T-helper 17 cell (primary cell): ENCODE data around the gene GLYATL2. TPM values are rescaled to one million over a fixed set of nuclear protein-coding genes. Genes with fewer than 3 reads are reported as not detected.

Experiments
- ATAC-seq: fragments of 150-1000 bp; cut with Tn5 transposase; 2 replicates; pipeline ENCODE4 v1.10.0; 2021; ENCODE audit warnings: mild to moderate bottlenecking, moderate library complexity
- DNase-seq, 3 donors: peaks; one replicate each; pipeline versions ENCODE4 v3.0.0 to v3.0.0-alpha.2; 2020 to 2021
- H3K9me3 ChIP-seq: one replicate; pipeline ENCODE4 v1.7.0; 2013; ENCODE audit warnings: low read length, mild to moderate bottlenecking; ENCODE audit not compliant: control insufficient read depth, poor library complexity, severe bottlenecking
- H3K27ac Mint-ChIP-seq: one replicate; pipeline ENCODE4 v1.8.0; 2022; ENCODE audit warnings: mild to moderate bottlenecking, moderate library complexity, mixed read lengths
- H3K27me3 Mint-ChIP-seq: one replicate; pipeline ENCODE4 v1.8.0; 2022; ENCODE audit warnings: mixed read lengths
- H3K36me3 Mint-ChIP-seq: one replicate; pipeline ENCODE4 v1.8.0; 2022; ENCODE audit warnings: low read depth, mixed read lengths
- H3K4me1 Mint-ChIP-seq: one replicate; pipeline ENCODE4 v1.8.0; 2022; ENCODE audit warnings: mild to moderate bottlenecking, mixed read lengths
- H3K4me3 Mint-ChIP-seq: one replicate; pipeline ENCODE4 v1.8.0; 2022; ENCODE audit warnings: mild to moderate bottlenecking, moderate library complexity, mixed read lengths
- total RNA-seq, 4 donors: library from RNA in 2 of 4; stranded (reverse) in 2 of 4; gene quantifications; one replicate each; pipeline ENCODE4 v1.2.3 and lab custom pipeline; 2022 to 2026

GLYATL2 gene, protein sequence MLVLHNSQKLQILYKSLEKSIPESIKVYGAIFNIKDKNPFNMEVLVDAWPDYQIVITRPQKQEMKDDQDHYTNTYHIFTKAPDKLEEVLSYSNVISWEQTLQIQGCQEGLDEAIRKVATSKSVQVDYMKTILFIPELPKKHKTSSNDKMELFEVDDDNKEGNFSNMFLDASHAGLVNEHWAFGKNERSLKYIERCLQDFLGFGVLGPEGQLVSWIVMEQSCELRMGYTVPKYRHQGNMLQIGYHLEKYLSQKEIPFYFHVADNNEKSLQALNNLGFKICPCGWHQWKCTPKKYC
- not detected for total RNA-seq
- total RNA-seq (lab: John Stamatoyannopoulos, UW): 0 reads per million in 2 donors

DNA sequence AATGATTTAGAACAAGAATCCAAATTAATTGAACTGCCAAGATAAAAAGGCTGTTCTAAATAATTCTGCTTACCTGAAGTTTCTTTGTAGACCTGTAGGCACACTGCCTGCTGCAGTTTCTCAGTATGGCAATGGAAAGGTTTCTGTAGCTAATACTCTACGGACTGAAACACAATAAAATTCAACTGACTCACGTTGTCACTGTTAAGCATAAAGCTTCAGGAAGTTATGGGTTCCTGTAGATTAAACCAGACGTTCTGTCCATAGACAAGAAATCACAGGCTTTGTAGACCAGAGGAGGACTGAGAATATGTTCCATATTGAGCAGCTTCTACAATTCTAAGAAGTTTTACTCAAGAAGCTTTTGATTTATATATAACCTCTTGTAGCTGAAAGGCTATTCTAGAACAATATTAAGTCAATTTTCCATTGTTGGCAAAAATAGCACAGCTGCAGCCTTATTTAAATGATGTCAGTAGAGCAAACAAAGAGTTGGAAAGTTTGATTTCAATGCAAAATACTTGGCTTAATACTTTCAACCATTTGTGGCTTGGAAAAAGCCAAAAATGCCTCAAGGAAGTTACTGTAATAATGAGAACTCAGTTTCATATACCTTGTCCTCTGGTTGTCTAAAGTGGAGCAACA, at the start of gene GLYATL2:
GLYATL2 (minus strand) TSS at position 344 of the 645 bp plus-strand sequence. CDS start 5,092 bp downstream, outside the sequence.
- H3K27ac Mint-ChIP-seq: no peak within 1 kb of the TSS
- no peaks in the 10 kb centered on the region for H3K9me3 ChIP-seq
- no peak within 1 kb of the TSS for H3K4me3 Mint-ChIP-seq
- H3K36me3 Mint-ChIP-seq: peaks cover 4% of the 10 kb centered on the region
- no peak for DNase-seq
- H3K27me3 Mint-ChIP-seq: peaks cover 41% of the 10 kb centered on the region
- ATAC-seq: no peak
- no peaks in the 10 kb centered on the region for H3K4me1 Mint-ChIP-seq

DNA sequence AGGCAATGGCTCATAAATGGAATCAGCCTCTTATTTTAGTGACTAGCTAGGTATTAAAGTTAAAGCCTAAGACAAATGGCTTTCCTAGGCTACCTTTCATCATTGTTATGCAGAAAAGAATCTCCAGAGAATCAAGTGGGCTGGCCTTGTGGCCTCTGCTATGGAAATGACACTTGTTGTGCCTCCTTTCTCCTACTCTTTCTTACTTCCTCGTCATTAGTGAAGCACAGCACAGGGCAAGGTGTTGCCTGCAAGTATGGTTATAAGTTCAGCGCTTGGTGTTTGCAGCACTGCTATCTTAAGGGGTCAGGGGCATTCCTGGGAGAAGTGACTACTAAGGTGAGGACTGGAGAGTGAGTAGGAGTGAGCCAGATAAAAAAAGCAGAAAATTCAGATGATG, 49.4 kb upstream of the GLYATL2 start:
- no peaks in the 10 kb centered on the region for H3K9me3 ChIP-seq
- Mint-ChIP-seq H3K4me3 (no peak overlapping the region), H3K27me3 (peaks cover 54% of the 10 kb centered on the region), H3K4me1 (no peaks in the 10 kb centered on the region), H3K36me3 (peaks cover 3% of the 10 kb centered on the region), H3K27ac (no peak overlapping the region)
- ATAC-seq (no peak), DNase-seq (no peak)

DNA sequence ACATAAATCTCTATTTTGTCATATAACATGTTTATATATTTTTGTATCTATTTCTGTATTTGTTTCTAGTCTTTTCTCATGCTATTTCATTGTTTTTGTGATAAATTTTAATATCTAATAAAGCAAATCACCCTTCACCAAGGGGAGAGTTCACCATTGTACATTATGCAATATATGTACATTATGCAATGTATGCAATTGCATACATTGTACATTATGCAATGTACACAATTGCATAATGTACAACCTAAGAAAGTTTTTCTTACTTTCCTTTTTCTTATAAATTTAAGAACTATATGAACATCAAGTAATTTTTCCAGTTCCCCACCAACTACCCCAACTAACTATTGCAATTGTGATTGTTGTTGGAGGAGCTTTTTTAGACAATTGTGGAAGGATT, 44.1 kb upstream of the GLYATL2 start:
- no peak for DNase-seq
- no peaks in the 10 kb centered on the region for H3K9me3 ChIP-seq
- H3K4me3 Mint-ChIP-seq: no peak overlapping the region
- H3K27me3 Mint-ChIP-seq: peaks cover 38% of the 10 kb centered on the region
- H3K27ac Mint-ChIP-seq: no peak overlapping the region
- H3K36me3 Mint-ChIP-seq: no peaks in the 10 kb centered on the region
- ATAC-seq: no peak
- H3K4me1 Mint-ChIP-seq: no peaks in the 10 kb centered on the region

DNA sequence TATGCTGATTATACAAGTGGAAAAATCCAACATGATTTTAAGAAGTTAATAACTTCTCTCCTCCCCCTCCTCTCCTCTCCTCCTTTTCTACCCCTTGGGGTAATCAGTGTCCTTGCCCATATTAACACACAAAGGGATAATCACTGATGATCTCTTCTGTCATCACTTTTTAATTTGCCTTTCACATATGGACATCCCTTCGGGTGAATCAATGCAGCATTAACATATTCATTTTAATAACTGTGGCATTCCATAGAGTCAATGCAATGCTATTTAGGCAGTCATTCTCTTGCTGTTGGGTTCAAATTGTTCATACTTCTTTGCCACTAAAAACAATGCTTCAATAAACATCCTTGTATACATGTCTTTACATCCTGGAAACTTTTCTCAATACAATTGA, 42.9 kb upstream of the GLYATL2 start:
- Mint-ChIP-seq H3K4me3 (no peak overlapping the region), H3K27me3 (peaks cover 28% of the 10 kb centered on the region), H3K4me1 (no peaks in the 10 kb centered on the region), H3K36me3 (no peaks in the 10 kb centered on the region), H3K27ac (no peak overlapping the region)
- no peak for DNase-seq
- H3K9me3 ChIP-seq: no peaks in the 10 kb centered on the region
- no peak for ATAC-seq

DNA sequence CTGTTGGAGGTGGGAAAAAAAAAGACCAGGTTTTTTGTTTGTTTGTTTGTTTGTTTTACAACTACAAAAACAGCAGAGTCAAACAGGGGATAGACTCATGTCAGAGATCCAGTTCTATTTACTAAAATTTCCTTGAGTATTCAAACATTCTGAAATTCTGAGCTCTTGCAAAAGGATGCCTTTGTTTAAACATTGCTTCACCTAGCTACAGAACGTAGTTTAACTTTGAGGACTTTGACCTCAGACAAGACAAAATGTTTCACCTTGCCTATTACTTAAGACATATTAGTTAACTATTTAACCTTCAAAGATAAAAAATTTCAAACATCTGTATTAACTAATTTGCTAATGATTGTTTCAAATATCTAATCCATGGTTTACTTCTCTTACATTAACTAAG, 36.1 kb upstream of the GLYATL2 start:
- Mint-ChIP-seq H3K4me3 (no peak overlapping the region), H3K27ac (no peak overlapping the region), H3K36me3 (no peaks in the 10 kb centered on the region), H3K4me1 (no peaks in the 10 kb centered on the region), H3K27me3 (peaks cover 24% of the 10 kb centered on the region)
- DNase-seq (no peak), ATAC-seq (no peak)
- H3K9me3 ChIP-seq: no peaks in the 10 kb centered on the region

DNA sequence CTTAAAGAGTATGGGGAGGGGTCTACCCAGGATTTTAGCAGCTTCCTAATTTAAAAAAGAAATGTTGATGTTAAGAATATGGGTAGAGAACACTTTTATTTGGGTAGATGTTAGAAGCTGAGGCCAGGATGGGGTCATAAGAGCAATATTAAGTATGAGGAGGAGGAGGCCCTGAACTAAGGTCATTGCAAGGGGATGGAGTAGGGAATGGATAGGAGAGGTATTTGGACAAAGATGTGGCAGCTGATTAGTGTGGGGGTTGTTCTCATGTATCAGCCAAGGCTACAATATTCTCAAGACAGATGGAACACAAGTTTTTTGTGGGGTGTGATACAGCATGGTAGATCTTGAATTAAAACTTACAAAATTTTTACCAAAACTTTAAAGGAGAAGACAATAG, 35.7 kb upstream of the GLYATL2 start:
- no peaks in the 10 kb centered on the region for H3K9me3 ChIP-seq
- no peaks in the 10 kb centered on the region for H3K4me1 Mint-ChIP-seq

DNA sequence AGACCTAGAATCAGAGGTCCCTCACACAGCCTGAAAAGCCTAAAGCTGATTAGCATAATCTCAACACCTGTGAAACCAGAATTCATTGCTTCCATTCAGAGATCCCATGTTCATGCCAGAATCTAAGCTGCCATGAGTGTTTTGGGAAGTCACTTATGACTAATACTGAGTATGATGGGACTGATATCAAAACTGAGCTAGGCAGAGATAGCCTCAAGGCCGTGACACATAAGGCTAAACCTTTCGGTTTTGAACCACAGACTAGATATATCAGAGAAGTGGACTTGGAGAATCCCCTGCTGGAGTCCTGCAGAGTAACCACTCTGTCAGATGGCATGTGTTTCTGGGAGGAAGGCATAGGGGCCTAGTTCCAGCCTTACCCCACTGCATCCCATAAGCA, 23.1 kb upstream of the GLYATL2 start:
- no peak overlapping the region for H3K27ac Mint-ChIP-seq

More for the DNA sequence above, 35.7 kb upstream of the GLYATL2 start:
- peaks cover 20% of the 10 kb centered on the region for H3K27me3 Mint-ChIP-seq
- no peak overlapping the region for H3K27ac Mint-ChIP-seq
- DNase-seq (no peak), ATAC-seq (no peak)
- H3K4me3 Mint-ChIP-seq: no peak overlapping the region
- no peaks in the 10 kb centered on the region for H3K36me3 Mint-ChIP-seq

DNA sequence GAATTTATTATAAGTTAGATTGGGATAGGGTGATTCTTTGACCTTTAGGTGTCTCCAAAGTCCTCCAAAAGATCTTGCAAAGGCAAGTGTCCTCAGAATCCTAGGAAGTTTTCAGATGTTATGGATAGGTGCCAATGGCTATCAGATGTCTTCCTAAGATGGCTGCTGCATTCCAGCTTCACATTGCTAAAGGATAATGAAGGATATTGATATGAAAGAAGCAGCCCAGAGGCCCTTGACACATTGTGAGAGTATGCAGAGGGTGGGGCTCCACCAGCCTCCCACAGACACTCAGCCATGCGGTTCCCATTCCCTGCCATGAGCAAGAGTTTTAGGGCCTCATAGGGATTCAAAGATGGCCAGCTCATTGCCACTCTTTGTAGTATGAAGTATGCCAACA, 22.3 kb upstream of the GLYATL2 start:
- H3K4me1 Mint-ChIP-seq: no peaks in the 10 kb centered on the region
- H3K27me3 Mint-ChIP-seq: peaks cover 21% of the 10 kb centered on the region
- H3K9me3 ChIP-seq: no peaks in the 10 kb centered on the region
- H3K4me3 Mint-ChIP-seq: no peak overlapping the region
- H3K27ac Mint-ChIP-seq: no peak overlapping the region
- H3K36me3 Mint-ChIP-seq: no peaks in the 10 kb centered on the region
- DNase-seq (no peak), ATAC-seq (no peak)

More for the DNA sequence above, 23.1 kb upstream of the GLYATL2 start:
- ATAC-seq: no peak
- H3K36me3 Mint-ChIP-seq: no peaks in the 10 kb centered on the region
- H3K27me3 Mint-ChIP-seq: peaks cover 21% of the 10 kb centered on the region
- no peaks in the 10 kb centered on the region for H3K9me3 ChIP-seq
- H3K4me1 Mint-ChIP-seq: no peaks in the 10 kb centered on the region
- DNase-seq: no peak
- H3K4me3 Mint-ChIP-seq: no peak overlapping the region

DNA sequence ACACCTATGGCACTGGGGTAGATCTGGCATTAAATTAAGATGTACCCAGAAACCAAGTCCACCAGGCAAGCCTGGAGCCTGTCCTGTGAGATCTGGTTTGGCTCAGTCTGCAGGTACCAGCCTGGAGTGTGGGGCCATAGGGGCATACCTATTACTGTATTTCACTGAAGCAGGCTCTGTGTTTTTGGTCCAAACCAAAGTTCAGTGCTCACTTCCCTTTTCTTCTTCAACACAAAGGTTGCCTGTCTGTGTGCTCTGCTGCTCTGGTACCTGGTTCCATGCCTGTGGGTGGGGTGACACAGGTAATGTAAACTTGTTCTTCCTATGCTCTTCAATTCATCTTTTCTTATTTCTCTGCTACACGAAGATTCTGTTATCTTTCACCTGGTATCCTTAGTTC, 19.8 kb upstream of the GLYATL2 start:
- Mint-ChIP-seq H3K27ac (no peak overlapping the region), H3K36me3 (no peaks in the 10 kb centered on the region), H3K27me3 (peaks cover 21% of the 10 kb centered on the region), H3K4me3 (no peak overlapping the region), H3K4me1 (no peaks in the 10 kb centered on the region)
- DNase-seq (no peak), ATAC-seq (no peak)
- H3K9me3 ChIP-seq: no peaks in the 10 kb centered on the region

DNA sequence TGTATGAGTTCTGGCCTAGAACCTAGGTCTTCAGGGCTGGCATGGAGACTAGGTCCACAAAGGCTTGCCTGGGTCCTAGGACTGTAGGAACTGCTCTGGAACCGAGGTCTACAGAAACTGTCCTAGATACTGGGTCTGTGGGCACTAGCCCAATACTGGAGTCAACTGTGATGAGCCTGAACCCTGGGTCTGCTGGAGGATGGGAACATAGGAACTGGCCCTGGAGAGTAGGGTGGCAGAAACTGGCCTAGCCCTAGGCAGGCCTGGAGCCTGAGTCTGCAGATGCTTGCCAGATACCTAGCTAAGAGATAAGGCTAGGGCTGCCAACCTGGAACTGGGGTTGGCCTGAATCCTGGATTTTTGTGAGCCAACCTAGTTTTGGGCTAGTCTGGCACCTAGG, 19.2 kb upstream of the GLYATL2 start:
- H3K27ac Mint-ChIP-seq: no peak overlapping the region
- no peaks in the 10 kb centered on the region for H3K9me3 ChIP-seq

DNA sequence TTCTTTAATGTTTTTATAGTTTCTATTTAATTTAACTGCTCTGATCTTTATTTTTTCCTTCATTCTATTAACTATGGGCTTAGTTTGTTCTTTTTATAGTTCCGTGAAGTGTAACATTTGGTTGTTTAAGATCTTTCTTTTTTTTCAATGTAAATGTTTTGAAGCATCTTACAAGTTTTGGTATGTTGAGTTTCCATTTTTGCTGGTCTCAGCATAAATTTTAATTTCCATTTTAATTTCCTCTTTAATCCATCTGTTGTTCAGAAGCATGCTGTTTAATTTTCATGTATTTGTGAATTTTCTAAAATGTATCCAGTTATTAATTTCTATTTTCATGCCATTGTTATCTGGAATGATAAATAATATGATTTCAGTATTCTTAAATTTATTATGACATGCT, 17.0 kb upstream of the GLYATL2 start:
- Mint-ChIP-seq H3K4me3 (no peak overlapping the region), H3K27me3 (peaks cover 30% of the 10 kb centered on the region), H3K4me1 (no peaks in the 10 kb centered on the region), H3K27ac (no peak overlapping the region), H3K36me3 (no peaks in the 10 kb centered on the region)
- no peak for DNase-seq
- no peak for ATAC-seq
- no peaks in the 10 kb centered on the region for H3K9me3 ChIP-seq

More for the DNA sequence above, 19.2 kb upstream of the GLYATL2 start:
- no peaks in the 10 kb centered on the region for H3K4me1 Mint-ChIP-seq
- DNase-seq (no peak), ATAC-seq (no peak)
- H3K4me3 Mint-ChIP-seq: no peak overlapping the region
- H3K36me3 Mint-ChIP-seq: no peaks in the 10 kb centered on the region
- peaks cover 23% of the 10 kb centered on the region for H3K27me3 Mint-ChIP-seq

DNA sequence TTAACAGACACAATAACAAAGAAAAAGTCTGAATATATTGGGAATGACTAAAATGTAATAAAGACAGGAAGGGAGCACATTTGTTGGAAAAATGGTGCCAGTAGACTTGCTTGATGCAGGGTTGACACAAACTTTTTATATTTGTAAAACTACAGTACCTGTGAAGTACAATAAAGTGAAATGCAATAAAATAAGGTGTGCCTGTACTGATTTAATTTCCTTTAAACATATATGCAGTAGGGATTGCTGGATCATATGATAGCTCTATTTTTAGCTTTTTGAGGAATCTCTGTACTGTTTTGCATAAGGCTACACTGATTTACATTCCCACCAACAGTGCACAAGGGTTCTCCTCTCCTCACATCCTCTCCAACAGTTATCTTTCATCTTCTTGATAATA, 12.3 kb upstream of the GLYATL2 start:
- Mint-ChIP-seq H3K4me3 (no peak overlapping the region), H3K27ac (no peak overlapping the region), H3K4me1 (no peaks in the 10 kb centered on the region), H3K36me3 (no peaks in the 10 kb centered on the region), H3K27me3 (peaks cover 24% of the 10 kb centered on the region)
- no peak for ATAC-seq
- no peaks in the 10 kb centered on the region for H3K9me3 ChIP-seq
- no peak for DNase-seq

DNA sequence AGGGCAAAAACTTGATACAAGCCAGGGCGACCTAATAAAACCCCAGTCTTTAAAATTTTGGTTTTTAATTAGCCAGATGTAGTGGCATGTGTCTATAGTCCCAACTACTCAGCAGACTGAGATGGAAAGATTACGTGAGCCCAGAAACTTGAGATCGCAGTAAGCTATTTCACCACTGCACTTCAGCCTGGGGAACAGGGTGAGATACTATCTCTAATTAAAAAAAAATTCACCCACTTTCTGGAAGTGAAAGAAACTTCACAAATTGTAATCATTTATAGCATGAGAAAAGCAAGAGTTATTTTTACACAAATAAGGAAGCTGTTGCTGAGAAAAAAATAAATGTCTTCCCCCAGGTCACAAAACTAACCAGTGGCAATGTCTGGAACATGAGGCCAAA, 882 bp upstream of the GLYATL2 start:
- H3K4me1 Mint-ChIP-seq: no peaks in the 10 kb centered on the region
- DNase-seq (no peak), ATAC-seq (no peak)
- no peak overlapping the region for H3K27ac Mint-ChIP-seq
- H3K27me3 Mint-ChIP-seq: peaks cover 38% of the 10 kb centered on the region
- H3K9me3 ChIP-seq: no peaks in the 10 kb centered on the region
- H3K4me3 Mint-ChIP-seq: no peak overlapping the region
- peaks cover 4% of the 10 kb centered on the region for H3K36me3 Mint-ChIP-seq
